ENCODE data around the gene RDH8. TPM values are rescaled to one million over a fixed set of nuclear protein-coding genes. Genes with fewer than 3 reads are reported as not detected.
"Not testable (repeated sequence)": the region's sequence is repeated elsewhere in the genome, so short reads cannot be mapped to it uniquely, and the experiment has no call there.

RDH8 gene
- total RNA-seq, 1 donor from 2014 or later: not detected

DNA sequence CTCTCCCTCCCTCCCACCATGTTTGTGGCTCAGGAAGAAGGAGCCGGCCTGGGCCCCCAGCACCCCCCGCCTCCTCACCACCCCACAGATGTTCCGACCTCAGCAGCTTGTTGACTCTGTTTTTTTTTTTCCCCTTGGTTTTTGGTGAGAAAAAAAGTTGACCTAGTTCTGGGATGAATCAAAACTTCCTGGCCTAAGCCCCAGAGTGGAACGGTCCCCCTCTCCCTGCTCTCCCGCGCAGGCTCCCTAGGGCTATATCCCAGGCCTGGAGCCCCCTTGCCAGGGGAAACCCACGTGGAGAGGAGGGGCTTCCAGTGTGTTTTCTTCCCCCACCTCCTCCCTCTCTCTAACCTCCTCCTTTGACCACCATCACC lies 7.0 kb upstream of the RDH8 start:
- peak; percentile 74 for DNase-seq

DNA sequence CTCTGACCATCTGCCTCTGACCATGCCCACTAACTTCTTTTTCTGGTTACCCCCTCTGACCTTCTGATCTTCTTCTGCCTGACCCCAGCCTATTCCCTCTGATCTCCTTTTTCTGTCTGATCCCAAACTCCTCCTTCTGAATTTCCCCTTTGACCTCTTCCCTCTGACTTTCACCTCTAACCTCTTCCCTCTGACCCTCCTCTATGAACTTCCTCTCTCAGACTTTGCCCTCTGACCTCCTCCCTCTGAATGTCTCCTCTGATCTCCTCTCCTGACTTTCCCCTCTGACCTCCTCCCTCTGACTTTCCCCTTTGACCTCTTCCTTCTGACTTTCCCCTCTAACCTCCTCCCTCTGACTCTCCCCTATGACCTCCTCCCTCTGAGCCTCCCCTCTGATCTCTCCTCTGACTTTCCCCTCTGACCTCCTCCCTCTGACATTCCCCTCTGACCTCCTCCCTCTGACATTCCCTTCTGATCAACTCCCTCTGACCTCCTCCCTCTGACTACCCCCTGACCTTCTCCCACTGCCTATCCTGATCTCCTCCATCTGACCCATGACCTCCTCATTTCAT lies 6.4 kb upstream of the RDH8 start:
- no peak for DNase-seq

DNA sequence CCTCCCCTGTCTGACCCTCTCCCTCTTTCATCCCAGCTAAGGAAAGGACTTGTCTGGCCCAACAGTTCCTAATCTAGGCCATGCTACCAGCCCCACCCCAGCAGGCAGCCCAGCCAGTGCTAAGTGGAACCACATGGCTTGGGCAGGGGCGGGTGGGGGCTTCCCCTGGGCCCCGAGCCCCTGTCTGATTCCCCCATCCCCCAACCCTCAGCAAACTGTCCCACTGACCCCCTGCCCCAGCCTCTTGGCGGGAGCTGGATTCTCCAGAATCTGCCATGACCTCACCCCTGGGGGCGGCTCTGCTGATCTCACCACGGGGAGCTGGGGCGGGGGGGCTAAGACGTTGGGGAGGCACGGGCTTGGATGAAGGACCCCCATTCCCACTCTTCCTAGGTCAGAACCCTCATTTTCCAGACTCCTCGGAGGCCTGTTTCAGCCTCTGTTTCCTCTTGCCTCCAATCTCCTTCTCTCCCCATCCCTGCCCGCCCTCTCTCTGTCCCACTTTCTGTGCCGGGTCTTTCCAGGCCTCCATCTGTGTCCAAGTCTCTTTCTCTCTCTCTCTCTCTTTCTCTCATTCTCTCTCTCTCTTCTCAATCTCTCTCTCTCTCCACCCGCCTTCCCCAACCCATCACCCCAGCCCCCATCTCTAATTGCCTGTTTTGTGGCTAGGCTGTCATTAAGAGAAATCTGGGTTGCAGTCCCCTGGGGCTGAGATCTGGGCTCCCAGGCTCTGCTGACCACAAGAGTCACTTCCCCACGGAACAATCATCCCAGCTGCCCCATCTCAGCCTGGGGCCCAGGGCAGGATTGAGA lies 5.7 kb upstream of the RDH8 start:
- DNase-seq: peak; percentile 59

DNA sequence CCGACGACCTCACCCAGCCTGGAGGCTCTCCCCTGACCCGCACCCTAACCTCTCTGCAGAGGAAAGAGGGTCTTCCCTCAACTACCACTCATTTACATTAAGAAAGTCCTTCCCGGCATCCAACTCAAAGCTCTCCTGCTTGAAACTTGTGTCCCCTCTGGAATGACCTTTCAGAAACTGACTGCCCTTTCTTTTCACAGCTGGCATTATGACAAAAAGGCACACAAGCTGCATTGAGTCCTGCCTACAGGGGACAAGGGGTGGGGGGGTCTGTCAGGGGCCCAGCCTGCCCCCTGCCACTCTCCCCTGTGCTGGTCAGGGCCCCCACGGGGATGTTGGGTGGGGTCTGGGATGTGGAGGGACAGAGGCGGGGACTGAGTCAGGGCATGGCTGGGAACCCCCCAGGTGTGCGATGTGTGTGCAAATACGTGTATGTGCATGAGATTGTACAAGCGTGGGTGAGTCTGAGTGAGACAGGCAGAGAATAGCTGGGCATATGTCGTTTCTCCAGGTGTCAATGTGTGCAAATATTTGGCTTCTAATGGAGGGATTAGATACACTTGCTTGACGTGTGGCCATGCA lies 5.0 kb upstream of the RDH8 start:
- DNase-seq: peak; percentile 24

DNA sequence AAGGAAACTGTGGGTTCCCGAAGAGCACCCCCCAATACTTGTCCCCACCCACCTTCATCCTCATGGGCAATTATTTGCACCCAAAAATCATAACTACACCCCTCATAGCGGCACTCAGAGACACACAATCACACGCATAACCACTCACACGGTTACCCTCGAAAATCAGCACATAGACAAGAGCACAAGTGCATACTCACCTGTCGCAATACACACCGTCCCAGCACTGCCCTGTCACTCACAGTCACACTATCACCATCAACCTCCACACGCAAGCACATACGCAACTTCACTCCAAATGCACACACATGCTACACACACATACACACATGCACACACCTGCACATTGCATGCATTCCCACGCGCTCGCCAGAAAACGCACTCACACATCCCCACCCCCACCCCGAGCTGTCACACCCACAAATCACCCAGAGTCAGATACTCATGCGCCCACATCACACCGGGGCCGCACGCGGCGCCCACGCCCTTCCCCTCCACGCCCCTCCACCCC lies 3.5 kb upstream of the RDH8 start:
- DNase-seq: peak; percentile 7

DNA sequence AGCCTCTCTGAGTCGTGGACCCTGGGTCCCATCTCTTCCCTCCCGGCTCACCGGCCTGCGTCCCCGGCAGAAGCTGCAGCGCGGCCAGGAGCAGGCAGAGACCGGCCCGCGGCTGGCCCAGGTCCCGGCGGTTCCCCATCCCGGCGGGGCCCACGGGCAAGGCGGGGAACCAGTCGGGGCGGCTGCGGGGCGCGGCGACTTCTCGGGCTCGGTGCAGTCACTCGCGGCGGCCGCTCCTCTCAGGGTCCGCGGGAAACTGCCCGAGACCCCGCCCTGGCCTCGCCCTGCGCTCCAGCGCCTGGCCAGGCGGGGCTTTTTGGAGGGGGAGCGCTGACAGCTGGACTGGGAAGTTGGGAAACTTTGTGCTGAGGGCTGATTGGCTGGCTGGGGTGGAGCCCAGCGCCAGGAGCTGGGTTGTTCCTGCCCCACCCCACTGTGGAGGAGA lies 3.0 kb upstream of the RDH8 start, which contains the start of gene COL5A3:
TSS of gene COL5A3 (minus strand) at position 258 of the 445 bp plus-strand sequence. CDS start at position 139, 119 bp downstream.
- peak; percentile 81 for DNase-seq

DNA sequence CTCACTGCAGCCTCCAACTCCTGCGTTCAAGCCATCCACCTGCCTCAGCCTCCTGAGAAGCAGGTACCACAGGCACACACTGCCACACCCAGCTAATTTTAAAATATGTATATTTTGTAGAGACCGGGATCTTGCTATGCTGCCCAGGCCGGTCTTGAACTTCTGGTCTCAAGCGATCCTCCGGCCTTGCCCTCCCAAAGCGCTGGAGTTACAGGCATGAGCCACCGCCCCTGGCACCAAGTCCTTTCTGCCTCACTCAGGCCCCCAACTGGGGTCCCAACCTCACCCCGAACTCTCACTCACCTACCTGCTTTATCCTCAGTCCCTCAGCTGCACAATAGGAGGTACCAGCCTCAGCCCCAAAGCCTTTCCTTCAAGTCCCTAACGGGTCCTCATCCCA lies 2.3 kb upstream of the RDH8 start:
- DNase-seq: no peak

DNA sequence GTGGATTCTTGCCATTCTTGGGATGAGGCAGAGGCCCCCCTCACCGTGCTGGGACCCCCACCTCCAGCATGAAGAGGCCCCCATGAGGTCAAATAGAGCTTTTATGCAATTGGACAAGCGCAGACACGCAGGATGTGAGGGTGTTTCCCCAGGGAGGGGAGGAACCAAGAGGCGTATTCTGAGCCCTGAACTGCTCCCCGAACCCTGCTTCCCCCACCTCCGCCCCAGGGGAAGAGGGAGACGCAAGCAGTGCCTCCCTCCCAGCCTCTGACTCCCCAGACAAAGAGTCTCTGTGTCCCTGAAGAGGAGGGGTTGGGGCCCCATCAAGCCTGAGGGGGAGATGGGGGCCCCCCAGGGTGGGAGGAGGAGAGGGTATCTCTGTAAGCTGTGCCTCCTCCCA lies 1.3 kb upstream of the RDH8 start:
- DNase-seq: peak; percentile 46

DNA sequence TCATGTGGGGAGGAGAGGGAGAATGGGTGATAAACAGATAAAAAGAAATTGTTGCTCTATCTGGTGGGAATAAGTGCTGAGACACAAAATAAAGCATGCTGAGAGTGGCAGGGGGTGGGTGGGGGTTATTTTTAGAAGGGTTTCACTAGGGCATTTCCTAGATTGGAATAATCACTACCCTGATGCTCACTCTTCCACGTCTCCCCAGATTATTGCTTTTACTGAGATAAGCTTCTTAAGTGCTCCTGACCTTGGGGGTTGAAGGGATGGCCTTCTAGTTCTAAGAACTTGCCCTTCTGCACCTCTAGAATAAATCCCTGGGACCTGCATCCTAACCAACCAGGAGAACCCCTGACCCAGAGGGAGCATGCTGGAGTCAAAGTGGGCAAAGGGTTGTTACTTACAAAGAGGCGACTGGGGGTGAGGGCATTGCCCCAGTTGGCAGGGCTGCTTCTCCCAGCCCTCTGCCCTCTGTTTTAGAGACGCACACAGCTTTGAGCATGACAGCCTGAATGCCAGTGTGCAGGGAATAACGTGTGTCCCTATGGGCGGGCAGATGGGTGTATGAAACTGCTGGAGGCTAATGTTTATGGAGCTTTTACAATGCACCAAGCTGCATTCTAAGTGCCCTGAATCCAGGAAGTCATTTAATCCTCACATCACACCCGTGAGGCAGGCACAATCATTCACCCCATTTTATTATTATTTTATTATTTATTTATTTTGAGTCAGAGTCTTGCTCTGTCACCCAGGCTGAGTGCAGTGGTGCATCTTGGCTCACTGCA lies 743 bp downstream of the RDH8 start:
- DNase-seq: no peak

DNA sequence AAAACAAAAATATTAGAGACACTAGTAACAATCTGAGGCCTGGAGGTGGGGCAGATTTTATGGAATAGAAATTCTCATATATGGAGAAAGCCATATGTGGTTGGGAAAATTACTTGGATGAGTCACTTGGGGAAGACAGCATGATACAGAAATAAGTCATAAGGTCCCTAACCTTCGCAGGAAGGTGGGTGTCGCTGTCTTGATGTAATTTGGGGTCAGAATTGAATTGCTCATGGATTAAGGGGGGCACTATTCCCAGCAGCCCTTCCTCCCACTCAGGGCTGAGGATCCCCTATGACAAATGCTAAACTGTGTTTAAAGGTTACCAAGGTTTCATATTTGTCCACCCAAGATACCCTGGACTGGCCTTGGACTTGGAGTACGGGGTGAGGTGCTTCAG lies 5.0 kb downstream of the RDH8 start:
- no peak for DNase-seq

DNA sequence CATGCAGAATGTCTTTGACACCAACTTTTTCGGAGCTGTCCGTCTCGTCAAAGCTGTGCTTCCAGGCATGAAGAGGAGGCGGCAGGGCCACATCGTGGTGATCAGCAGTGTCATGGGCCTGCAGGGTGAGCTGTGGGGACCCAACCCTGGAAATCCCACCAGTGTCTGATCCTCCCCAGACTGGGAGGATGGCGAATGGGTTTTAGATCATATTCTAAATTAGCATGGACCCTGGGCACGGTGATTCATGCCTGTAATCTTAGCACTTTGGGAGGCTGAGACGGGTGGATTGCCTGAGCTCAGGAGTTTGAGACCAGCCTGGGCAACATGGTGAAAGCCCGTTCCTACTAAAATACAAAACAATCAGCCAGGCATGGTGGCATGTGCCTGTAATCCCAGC lies 5.5 kb downstream of the RDH8 start:
- no peak for DNase-seq

DNA sequence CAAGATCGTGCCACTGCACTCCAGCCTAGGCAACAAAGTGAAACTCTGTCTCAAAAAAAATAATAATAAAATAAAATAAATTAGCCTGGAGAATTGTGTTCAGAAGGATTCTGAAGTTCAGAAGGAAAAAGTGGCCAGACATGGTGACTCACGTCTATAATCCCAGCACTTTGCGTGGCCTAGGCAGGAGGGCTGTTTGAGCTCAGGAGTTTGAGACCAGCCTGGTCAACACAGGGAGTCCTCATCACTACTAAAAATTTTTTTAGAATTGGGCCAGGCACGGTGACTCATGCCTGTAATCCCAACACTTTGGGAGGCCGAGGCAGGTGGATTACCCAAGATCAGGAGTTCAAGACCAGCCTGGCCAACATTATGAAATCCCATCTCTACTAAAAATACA lies 6.0 kb downstream of the RDH8 start:
- DNase-seq: no peak

DNA sequence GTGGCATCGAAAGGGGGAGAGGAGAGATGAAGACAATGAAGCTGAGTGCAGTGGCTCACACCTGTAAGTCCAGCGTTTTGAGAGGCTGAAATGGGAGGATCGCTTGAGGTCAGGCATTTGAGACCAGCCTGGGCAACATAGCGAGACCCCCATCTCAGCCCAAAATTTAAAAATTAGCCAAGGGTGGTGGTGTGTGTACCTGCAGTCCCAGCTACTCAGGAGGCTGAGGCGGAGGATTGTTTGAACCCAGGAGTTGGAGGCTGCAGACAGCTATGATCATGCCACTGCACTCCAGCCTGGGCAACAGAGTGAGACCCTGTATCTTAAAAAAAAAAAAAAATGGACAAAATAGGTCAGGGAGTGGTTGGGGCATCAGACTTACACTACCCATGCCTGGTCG lies 7.6 kb downstream of the RDH8 start:
- no peak for DNase-seq

DNA sequence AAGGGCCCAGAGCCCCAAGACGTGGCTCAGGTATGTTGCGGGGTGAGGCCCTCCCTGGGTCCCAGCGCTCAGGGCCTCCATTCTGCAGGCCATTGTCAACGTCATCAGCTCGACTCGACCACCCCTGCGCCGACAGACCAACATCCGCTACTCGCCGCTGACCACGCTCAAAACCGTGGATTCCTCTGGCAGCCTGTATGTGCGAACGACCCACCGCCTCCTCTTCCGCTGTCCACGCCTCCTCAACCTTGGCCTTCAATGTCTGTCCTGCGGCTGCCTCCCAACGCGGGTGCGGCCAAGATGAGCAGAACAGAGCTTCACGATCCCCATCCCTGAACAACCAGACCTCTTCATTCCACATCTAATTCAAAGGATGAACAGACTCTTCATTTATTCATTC lies 8.2 kb downstream of the RDH8 start:
- DNase-seq: no peak

DNA sequence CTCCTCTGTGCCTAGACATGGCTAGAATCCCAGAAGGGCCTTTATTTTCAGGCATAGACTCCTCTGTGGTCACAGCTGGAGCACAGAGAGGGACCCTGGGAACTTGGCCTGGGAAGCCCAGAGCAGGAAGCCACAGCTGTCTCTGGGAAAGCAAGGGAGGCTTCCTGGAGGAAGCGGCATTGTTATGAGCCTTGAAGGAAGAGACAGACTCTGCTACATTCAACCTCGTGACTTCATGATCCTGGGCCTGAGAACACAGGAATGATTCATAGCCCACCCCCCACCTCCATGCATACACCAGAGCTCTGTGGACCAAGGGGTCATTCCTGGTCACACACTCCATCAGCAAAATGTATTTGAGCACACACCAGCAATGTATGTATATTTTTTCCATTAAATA lies 8.6 kb downstream of the RDH8 start:
- no peak for DNase-seq

DNA sequence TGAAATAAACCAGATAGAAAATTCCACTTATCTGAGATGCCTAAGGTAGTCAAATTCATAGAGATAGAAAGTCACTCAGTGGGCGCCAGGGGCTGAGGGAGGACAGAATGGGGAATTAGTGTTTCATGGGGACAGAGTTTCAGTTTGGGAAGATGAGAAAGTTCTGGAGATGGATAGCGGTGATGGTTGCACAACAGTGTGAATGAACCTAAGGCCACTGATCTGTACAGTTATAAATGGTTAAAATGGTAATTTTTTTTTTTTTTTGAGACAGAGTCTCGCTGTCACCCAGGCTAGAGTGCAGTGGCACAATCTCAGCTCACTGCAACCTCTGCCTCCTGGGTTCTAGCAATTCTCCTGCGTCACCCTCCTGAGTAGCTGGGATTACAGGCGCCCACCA lies 9.8 kb downstream of the RDH8 start:
- DNase-seq: not testable (repeated sequence)

DNA sequence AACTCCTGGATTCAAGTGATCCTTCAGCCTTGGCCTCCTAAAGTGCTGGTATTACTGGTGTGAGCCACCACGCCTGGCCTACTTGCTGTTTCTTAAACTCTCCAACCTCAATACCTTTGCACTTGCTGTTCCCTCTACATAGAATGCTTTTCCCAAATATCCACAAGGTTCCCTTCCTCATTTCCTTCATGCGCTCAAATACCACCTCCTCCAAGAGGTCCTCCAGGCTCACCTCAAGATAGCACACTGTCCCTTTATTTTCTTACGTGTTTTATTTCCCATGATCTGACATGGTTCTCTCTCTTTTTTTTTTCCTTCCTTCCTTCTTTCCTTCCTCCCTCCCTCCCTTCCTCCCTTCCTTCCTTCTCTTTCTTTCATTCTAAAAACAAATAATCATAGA lies 13.5 kb downstream of the RDH8 start:
- no peak for DNase-seq

DNA sequence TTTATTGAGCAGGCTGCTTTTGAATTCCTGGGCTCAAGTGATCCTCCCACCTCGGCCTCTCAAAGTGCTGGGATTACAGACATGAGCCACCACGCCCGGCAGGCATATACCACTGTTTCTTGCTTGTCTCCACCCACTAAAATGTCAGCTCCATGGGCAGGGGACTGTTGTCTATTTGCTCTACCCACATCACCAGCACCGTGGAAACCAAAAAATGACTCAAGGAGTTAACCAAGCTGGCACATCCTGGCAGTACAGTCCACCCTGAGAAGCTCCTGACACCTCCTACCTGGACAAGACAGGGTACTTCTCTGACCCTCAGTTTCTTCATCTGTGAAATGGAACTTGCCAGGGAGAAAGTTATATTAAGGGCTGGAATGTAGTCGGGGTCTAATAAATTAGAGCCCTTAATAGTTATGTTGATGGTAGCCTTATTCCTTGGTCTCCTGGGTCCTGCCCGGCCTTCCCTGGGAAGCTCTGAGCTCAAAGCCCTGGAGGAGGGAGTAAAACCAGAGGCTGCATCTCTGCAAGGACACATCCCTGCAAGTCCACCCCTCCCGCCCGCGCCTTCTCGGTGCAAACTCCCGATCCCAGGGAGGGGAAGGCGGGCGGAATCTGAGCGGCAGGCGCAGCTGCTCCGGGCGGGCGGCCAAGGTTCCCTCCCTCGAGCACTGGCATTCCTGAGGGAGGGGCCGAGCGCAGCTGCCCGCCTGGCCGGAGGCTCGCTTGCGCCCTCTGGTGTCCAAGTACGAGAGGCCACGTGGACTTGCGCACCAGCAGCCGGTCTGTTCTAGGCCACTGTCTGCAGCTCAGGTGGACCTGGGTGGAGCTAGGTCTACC lies 14.1 kb downstream of the RDH8 start:
- peak; percentile 98 for DNase-seq

DNA sequence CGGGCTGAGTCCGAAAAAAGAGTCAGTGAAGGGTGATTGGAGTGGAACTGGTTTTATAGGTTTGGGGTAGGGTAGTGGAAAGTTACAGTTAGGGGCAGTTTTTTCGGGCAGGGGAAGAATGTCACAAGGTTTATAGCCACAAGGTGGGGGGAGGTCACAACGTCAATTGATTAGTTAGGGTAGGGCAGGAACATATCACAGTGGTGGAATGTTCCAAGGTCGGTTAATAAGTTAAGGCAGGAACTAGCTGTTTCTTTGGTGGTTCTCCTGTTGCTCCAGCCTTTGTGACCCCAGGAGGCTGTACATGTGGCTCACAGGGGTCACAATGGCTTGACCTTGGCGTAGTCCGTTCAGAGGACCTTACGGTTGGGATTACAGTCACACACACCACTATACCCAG lies 20.3 kb downstream of the RDH8 start:
- no peak for DNase-seq

DNA sequence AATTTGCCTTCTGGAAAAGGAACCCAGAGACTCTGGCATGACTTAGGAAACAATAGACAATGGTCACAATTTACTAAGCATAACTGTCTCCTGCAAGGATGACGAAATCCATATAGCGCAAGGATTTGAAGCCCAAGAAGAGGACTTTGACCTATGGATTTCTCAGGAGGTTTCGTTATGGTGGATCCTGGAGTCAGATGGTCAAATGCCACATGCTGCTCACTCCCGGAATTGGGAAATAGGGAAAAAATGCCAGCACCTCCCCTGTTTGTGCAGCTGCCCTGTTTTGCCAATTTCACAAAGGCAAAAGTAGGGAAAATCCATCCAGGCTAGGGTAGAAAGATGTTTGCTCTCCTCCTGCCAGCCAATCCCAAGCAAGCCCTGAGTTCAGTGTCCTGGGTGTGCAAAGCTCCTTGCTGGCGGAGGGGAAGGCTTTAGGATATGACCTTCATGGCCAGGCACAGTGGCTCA lies 23.4 kb downstream of the RDH8 start:
- peak; percentile 13 for DNase-seq

DNA sequence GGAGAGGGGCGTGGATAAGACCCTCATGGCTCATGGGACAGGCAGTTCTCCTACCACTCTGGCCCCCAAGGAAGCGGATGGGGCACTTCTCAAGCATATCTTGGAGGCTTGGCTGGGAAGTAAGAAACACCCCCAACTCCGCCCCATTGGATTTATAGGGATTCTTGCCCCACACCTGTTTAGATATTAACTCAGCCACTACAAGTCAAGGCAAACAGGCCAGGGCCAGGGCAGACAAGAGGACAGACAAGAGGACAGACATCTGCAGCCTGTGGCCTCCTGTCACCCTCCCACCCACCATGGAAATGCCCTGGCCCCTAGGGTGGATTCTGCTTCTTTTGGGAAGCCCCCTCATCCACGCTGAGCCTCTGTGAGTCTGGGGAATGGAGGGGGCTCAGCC lies 24.1 kb downstream of the RDH8 start:
- no peak for DNase-seq

DNA sequence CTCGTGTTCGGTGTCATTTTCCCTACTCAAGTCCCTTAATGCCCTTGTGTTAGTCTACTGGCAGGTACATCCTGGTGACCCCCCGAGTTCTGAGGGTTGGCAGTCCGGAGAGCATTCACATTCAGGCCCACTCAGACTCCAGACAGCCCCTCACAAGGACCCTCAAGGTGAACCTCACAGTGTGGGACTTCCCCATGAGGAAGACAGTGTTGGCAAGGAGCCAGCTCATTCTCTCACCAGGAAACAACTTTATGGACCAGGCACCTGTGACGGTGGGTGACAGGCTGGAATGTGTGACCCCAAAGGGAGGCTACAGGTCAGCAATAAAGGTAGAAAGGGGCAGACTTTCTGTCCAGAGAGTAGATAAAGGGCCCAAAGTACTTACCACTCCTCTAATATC lies 24.5 kb downstream of the RDH8 start:
- no peak for DNase-seq
